GM18511 (cell line): Measurements from ENCODE around the gene IRF4.

Experiments used
- ATAC-seq: cut with Tn5 transposase; IDR thresholded peaks from one replicate; pipeline ENCODE4 v1.9.1; 2021; ENCODE audit warnings: mild to moderate bottlenecking, moderate library complexity; ENCODE audit not compliant: unreplicated experiment

Gene IRF4

DNA sequence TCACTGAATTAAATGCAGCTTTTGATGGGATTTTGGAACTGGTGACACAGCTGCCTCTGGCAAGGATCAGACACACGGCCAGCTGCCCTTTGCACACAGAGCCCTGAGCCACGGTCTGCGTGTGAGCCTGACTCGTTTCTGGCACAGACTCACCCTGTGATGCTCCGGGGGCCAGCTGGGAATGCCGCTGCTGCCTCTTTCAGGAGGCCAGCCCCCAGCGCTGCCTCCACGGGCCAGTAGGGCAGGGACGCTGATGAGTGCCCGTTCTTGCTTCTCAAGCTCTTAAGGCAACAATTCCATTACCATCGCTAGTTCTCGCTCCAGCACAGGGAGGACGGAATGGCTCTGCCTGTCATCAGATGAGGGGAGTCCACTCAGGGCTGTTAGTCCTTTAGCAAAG is 61.6 kb downstream of the IRF4 start:
- no peak for ATAC-seq

DNA sequence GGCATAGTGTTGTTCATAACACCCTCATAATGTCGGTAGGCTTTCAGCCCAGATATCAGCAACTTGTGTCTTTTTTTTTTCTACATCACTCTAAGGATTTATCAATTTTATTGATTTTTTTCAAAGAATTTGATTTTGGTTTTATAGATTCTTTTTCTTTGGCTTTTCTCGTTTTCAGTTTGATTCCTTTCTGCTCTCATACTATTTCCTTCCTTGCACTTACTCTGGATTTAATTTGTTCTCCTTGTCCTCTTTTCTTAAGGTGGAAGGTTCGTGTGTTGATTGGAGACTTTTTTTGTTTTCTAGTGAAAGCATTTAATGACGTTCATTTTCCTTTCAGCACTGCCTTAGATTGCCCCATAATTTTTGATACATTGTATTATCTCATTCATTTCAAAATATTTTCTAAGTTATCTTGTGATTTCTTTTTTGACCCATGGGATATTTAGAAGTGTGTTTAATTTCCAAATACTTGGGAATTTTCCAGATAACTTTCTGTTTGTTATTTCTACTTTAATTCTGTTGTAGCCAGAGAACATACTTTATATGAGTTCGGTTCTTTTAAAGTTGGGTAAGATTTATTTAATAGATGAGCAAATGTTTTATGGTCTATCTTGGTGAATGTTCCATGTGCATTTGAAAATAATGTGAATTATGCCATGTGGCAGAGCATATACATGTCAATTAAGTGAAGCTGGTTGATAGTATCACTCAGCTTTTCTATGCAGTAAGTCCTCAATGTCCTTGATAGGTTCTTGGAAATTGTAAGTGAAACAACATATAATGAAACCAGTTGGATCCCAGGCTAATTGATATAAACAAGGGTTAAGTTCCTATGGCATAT is 62.8 kb downstream of the IRF4 start:
- no peak for ATAC-seq

DNA sequence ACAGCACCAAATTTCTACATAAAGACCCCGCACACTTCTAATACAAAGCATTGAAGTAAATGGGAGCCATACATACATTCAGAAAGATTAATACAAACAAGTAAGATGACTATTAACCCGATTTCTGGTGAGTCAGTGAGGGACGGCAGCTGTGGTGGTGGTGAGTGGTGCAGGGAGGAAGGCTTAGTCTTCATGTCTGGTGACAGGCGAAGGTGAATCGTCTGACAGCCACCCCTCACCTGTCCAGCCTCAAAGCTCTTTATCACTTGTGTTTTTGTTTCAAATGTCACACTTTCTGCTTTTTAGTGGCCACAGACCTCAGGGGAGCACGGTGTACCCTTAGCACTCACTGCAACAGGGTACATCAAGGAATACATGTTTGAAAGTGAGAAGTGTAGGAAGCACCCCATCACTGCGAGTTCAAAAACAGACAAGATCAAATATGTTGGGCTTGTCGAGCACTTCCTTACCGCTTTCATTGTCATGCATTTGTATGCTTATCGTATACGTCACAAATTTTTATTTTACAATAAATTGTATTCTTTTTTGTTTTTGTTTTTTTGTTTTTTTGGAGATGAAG is 63.5 kb downstream of the IRF4 start:
- no peak for ATAC-seq

DNA sequence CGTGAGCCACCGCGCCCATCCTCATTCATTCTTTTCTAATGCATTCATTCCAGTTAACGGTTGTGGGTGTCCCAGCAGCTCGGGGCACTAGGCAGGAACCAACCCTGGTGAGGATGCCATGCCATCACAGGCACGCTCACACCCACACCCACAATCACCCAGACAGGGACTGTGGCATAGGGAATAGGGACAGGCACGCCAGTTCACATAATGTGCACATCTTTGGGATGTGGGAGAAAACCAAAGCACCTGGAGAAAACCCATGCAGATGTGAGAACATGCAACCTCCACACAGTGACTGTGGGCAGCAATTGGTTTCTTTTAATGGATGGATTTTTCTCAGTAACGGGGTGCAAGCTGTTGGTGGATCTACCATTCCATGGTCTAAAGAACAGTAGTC is 64.3 kb downstream of the IRF4 start:
- ATAC-seq, result no peak

DNA sequence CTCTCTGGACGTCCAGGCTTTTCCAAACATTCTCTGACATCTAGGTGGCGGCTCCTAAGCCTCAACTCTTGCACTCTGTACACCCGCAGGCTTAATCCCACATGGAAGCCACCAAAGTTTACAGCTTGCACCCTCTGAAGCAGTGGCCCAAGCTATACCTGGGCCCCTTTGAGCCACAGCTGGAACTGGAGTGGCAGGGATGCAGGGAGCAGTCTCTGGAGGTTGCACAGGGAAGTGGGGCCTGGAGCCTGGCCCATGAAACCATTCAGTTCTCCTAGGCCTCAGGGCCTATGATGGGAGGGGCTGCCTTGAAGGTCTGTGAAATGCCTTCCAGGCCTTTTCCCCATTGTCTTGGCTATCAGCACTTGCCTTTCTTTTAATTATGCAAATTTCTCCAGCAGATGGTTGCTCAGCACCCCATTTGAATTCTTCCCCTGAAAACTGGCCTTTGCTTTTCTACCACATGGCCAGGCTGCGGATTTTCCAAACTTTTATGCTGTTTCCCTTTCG is 64.9 kb downstream of the IRF4 start:
- no peak for ATAC-seq

DNA sequence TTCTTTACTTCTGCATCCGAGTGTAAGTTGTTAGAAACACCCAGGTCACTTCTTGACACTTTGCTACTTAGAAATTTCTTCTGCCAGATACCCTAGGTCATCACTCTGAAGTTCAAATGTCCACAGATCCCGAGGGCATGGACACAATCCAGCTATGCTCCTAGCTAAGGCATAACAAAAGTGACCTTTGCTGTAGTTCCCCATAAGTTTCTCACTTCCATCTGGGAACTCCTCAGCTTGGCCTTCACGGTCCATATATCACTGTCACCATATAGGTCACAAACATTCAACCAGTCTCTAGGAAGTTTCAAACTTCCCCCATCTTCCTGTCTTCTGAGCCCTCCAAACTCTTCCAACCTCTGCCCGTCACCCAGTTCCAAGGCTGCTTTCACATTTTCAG is 65.3 kb downstream of the IRF4 start:
- ATAC-seq, result no peak
